ENCODE measurements around the gene ABCA4. TPM values are rescaled to one million over a fixed set of nuclear protein-coding genes. Genes with fewer than 3 reads are reported as not detected.

ABCA4 gene
- total RNA-seq, 4 donors from 2014 or later = not detected

DNA sequence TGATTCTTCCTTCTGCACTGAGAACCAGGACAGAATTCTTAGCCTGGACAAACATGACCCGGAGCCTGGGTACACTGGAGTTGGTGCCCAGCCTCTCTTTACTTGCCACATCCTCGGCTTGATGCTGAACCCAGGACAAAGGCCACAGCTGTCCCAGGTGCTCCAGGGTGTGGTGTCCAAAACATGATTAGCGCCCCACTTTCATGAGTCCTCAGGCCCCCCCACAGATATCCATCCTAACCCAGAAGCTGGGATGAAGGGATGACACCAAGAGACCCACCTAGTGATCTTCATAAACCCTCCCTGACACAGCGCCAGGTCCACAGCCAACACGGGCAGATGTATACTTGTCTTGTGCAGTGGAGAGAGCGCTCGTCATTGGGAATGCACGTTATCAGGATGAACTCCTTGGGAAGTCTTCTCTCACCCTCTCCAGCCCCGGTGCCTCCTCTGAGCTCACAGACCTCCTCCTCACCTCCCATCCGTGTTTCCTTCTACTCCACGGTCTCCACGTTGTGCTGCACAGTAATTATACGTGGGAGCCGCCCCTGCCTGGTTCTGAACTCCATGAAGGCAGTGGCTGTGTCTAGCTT is 3.6 kb downstream of the ABCA4 start:
- Histone ChIP-seq H3K36me3 (no peaks in the 10 kb centered on the region), H3K4me3 (no peak overlapping the region), H3K27me3 (no peaks in the 10 kb centered on the region), H3K4me1 (no peaks in the 10 kb centered on the region), H3K9me3 (no peaks in the 10 kb centered on the region), H3K27ac (peak overlapping the region in 1 of 4 donors; percentile 5)
- in situ Hi-C loops (cut with MboI; ENCODE audit: low sequenced_read_pairs in 4 of 4) (no loop called here), intact Hi-C loops (cut with DNase I; ENCODE audit: low total_unique reads) (no loop called here)
- no peak for ATAC-seq
- no peak for DNase-seq
- TF ChIP-seq, protein P1, sequence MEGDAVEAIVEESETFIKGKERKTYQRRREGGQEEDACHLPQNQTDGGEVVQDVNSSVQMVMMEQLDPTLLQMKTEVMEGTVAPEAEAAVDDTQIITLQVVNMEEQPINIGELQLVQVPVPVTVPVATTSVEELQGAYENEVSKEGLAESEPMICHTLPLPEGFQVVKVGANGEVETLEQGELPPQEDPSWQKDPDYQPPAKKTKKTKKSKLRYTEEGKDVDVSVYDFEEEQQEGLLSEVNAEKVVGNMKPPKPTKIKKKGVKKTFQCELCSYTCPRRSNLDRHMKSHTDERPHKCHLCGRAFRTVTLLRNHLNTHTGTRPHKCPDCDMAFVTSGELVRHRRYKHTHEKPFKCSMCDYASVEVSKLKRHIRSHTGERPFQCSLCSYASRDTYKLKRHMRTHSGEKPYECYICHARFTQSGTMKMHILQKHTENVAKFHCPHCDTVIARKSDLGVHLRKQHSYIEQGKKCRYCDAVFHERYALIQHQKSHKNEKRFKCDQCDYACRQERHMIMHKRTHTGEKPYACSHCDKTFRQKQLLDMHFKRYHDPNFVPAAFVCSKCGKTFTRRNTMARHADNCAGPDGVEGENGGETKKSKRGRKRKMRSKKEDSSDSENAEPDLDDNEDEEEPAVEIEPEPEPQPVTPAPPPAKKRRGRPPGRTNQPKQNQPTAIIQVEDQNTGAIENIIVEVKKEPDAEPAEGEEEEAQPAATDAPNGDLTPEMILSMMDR (IDR thresholded peaks at IDR 0.05 in 4 of 5, conservative IDR thresholded peaks at IDR 0.05 in 1 of 5) = no peak
- TF ChIP-seq POLR2A (IDR thresholded peaks at IDR 0.05) = no peak

DNA sequence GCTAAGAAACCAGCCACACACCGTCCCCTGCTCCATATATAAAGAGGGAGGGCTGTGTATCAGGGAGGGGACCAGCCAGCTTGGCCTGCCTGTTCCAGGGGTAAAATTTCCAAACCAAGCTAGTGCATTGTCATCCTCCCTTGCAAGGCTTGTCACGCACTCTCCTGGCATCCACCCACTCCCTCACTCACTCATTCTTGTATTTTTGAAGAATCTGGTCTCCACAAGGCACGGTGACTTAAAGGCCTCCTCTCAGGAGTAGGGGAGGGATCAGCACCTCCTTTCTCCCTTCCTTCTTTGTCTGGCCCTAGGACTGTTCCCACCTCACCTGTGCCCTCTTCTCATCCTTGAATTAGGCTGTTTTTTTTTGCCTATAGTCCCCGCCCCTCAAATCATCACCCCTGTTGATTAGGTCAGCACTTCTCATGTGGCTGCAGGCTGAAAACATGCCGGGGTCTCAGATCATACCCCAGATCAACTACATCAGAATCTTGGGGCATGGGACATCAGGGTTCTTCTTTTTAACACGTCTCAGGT is 5.0 kb downstream of the ABCA4 start:
- H3K27me3 ChIP-seq = no peaks in the 10 kb centered on the region
- DNase-seq (no peak), ATAC-seq (no peak)
- H3K27ac ChIP-seq = no peak overlapping the region
- no peak overlapping the region for H3K4me3 ChIP-seq
- H3K4me1 ChIP-seq = no peaks in the 10 kb centered on the region
- no peaks in the 10 kb centered on the region for H3K36me3 ChIP-seq
- TF ChIP-seq, protein P1 (IDR thresholded peaks at IDR 0.05 in 4 of 5, conservative IDR thresholded peaks at IDR 0.05 in 1 of 5) = no peak
- in situ Hi-C loops (cut with MboI; ENCODE audit: low sequenced_read_pairs in 4 of 4) = no loop called here
- intact Hi-C loops (cut with DNase I; ENCODE audit: low total_unique reads) = no loop called here
- H3K9me3 ChIP-seq = no peaks in the 10 kb centered on the region

DNA sequence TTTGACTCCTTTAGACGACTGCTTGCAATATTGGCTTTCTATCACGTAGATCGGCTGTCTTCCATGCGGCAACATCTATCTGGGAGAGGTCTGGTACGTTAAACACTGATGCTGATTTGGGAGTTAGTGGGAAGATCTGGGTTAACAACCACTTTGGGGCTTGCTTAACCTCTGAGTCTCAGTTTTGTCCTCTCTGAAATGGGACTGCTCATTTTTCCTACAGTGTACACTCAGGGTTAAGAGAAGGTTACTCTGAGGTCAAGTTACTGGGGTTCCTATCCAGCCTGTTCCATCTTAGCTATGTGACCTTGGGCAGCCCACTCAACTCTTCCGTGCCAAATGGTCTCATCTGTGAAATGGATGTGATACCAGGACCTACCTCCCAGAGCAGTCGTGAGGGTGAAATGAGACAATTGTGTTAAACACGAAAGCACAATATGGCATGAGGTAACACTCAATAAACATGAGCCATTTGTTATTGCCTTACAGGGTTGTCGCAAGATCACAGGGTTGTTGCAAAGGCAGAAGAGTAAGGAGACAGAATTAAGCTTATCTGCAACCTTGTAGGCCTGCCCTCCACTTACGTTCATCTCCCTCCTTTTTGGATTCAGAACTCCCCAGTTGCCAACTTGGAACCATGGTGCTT is 5.6 kb downstream of the ABCA4 start:
- in situ Hi-C loops (cut with MboI; ENCODE audit: low sequenced_read_pairs in 4 of 4) (no loop called here), intact Hi-C loops (cut with DNase I; ENCODE audit: low total_unique reads) (no loop called here)
- no peak overlapping the region for H3K4me3 ChIP-seq
- no peaks in the 10 kb centered on the region for H3K9me3 ChIP-seq
- DNase-seq = no peak
- H3K4me1 ChIP-seq = no peaks in the 10 kb centered on the region
- no peaks in the 10 kb centered on the region for H3K27me3 ChIP-seq
- ATAC-seq = no peak
- TF ChIP-seq POLR2A (IDR thresholded peaks at IDR 0.05) = no peak
- TF ChIP-seq, protein P1 (IDR thresholded peaks at IDR 0.05 in 4 of 5, conservative IDR thresholded peaks at IDR 0.05 in 1 of 5) = no peak
- H3K27ac ChIP-seq = no peak overlapping the region
- no peaks in the 10 kb centered on the region for H3K36me3 ChIP-seq

GRCh38 chr1:94113589-94114226 is 7.2 kb downstream of the ABCA4 start:
- Histone ChIP-seq H3K4me1 (no peaks in the 10 kb centered on the region), H3K4me3 (no peak overlapping the region), H3K9me3 (no peaks in the 10 kb centered on the region), H3K27me3 (no peaks in the 10 kb centered on the region), H3K27ac (no peak overlapping the region), H3K36me3 (no peaks in the 10 kb centered on the region)
- DNase-seq = no peak
- no peak for TF ChIP-seq POLR2A (IDR thresholded peaks at IDR 0.05)
- TF ChIP-seq, protein P1 (IDR thresholded peaks at IDR 0.05 in 4 of 5, conservative IDR thresholded peaks at IDR 0.05 in 1 of 5) = no peak
- intact Hi-C loops (cut with DNase I; ENCODE audit: low total_unique reads) = no loop called here
- in situ Hi-C loops (cut with MboI; ENCODE audit: low sequenced_read_pairs in 4 of 4) = no loop called here
- ATAC-seq = no peak
